Activated CD4-positive, alpha-beta T cell treated with anti-CD3 and anti-CD28 coated beads for 36 hours (primary cell): ENCODE measurements around the gene NR2F1-AS1. TPM values are rescaled to one million over a fixed set of nuclear protein-coding genes. Genes with fewer than 3 reads are reported as not detected.

Experiments used
- ATAC-seq: fragments of 200-7000 bp; cut with Tn5 transposase; one replicate; pipeline ENCODE4 v1.10.0; 2021; ENCODE audit warnings: mild to moderate bottlenecking, moderate library complexity
- CTCF ChIA-PET: fragments of 350-600 bp; sonication (Branson Sonifier 250); formaldehyde crosslinking; loops from one replicate; lab custom pipeline; 2021; ENCODE audit warnings: antibody characterized with exemption; lab: Charles Lee
- POLR2A ChIA-PET: fragments of 350-600 bp; sonication (Branson Sonifier 250); formaldehyde crosslinking; loops from one replicate; lab custom pipeline; 2021; ENCODE audit warnings: antibody characterized with exemption, inconsistent platforms; lab: Charles Lee
- DNase-seq: peaks from one replicate; pipeline ENCODE4 v3.0.0-alpha.2; 2020
- H3K27ac Mint-ChIP-seq: one replicate; pipeline ENCODE4 v1.8.0; 2021; ENCODE audit warnings: mixed read lengths
- H3K27me3 Mint-ChIP-seq: one replicate; pipeline ENCODE4 v1.8.0; 2021; ENCODE audit warnings: mixed read lengths
- H3K36me3 Mint-ChIP-seq: one replicate; pipeline ENCODE4 v1.8.0; 2021; ENCODE audit warnings: low read depth, mixed read lengths
- H3K4me1 Mint-ChIP-seq: one replicate; pipeline ENCODE4 v1.8.0; 2021; ENCODE audit warnings: mixed read lengths
- H3K4me3 Mint-ChIP-seq: one replicate; pipeline ENCODE4 v1.8.0; 2021; ENCODE audit warnings: mild to moderate bottlenecking, moderate library complexity, mixed read lengths
- H3K9me3 Mint-ChIP-seq: one replicate; pipeline ENCODE4 v1.8.0; 2021; ENCODE audit warnings: low read depth, mixed read lengths
- intact Hi-C, 2 experiments: fragments of 100-400 bp; cut with DNase I in 1 of 2; cut with micrococcal nuclease in 1 of 2; formaldehyde crosslinking; loops; one replicate each; pipeline versions ENCODE4 v1.14.2 to v1.15.1; 2022 to 2024; cut with DNase I, micrococcal nuclease
- total RNA-seq, 2 experiments: library from RNA; stranded (reverse); gene quantifications; one replicate each; pipeline ENCODE4 v1.2.3, GENCODE V29; 2021

Gene NR2F1-AS1
- total RNA-seq, 2 experiments from 2014 or later, result not detected

- CTCF ChIA-PET, result interaction anchor here (0.6 to 1.9 kb wide), 4 partner anchors 8 to 190 kb away, joined by 3 to 8 read pairs (median 4); no protein-coding TSS in a partner anchor
- intact Hi-C loops, result no loop called here
- H3K27ac Mint-ChIP-seq, result no peak overlapping the region
- ATAC-seq (no peak), DNase-seq (no peak)
- peaks cover 6% of the 10 kb centered on the region for H3K36me3 Mint-ChIP-seq
- no peak overlapping the region for H3K4me3 Mint-ChIP-seq
- H3K27me3 Mint-ChIP-seq, result peaks cover 67% of the 10 kb centered on the region
- POLR2A ChIA-PET, result interaction anchor here (0.6 kb wide), 1 partner anchor 14 kb away, joined by 3 read pairs; no protein-coding TSS in a partner anchor
- peaks cover 15% of the 10 kb centered on the region for H3K4me1 Mint-ChIP-seq
- H3K9me3 Mint-ChIP-seq, result no peaks in the 10 kb centered on the region
Observed at GRCh38 chr5:93611273-93611975, 30.4 kb upstream of the NR2F1-AS1 start.

- Mint-ChIP-seq H3K4me3 (no peak overlapping the region), H3K27ac (no peak overlapping the region), H3K9me3 (no peaks in the 10 kb centered on the region), H3K27me3 (peaks cover 74% of the 10 kb centered on the region), H3K4me1 (peaks cover 15% of the 10 kb centered on the region), H3K36me3 (peaks cover 6% of the 10 kb centered on the region)
- no peak for DNase-seq
- ChIA-PET CTCF (interaction anchor here (0.6 to 1.9 kb wide), 2 partner anchors 10 to 24 kb away, joined by 4 to 8 read pairs; no protein-coding TSS in a partner anchor), POLR2A (no interaction called here)
- ATAC-seq, result no peak
- intact Hi-C loops, result no loop called here
Observed at GRCh38 chr5:93610581-93611272, 29.7 kb upstream of the NR2F1-AS1 start.

- Mint-ChIP-seq H3K4me3 (no peak overlapping the region), H3K36me3 (peaks cover 6% of the 10 kb centered on the region), H3K4me1 (peaks cover 17% of the 10 kb centered on the region), H3K9me3 (no peaks in the 10 kb centered on the region), H3K27me3 (peaks cover 83% of the 10 kb centered on the region), H3K27ac (no peak overlapping the region)
- DNase-seq, result no peak
- ChIA-PET CTCF (interaction anchor here (1.5 kb wide), 1 partner anchor 191 kb away, joined by 6 read pairs; no protein-coding TSS in a partner anchor), POLR2A (no interaction called here)
- intact Hi-C loops, result loop anchor here (5.0 to 10.0 kb wide), 2 partner anchors 37 to 1245 kb away; no protein-coding TSS in a partner anchor
- ATAC-seq, result no peak
Observed at GRCh38 chr5:93609762-93610161, 28.7 kb upstream of the NR2F1-AS1 start.

GRCh38 chr5:93608855-93609254 is 27.8 kb upstream of the NR2F1-AS1 start:
- intact Hi-C loops, result loop anchor here (5.0 to 10.0 kb wide), 2 partner anchors 37 to 1246 kb away; no protein-coding TSS in a partner anchor
- Mint-ChIP-seq H3K9me3 (no peaks in the 10 kb centered on the region), H3K27me3 (peaks cover 81% of the 10 kb centered on the region), H3K4me3 (no peak overlapping the region), H3K27ac (no peak overlapping the region), H3K36me3 (peaks cover 6% of the 10 kb centered on the region), H3K4me1 (peaks cover 19% of the 10 kb centered on the region)
- ChIA-PET POLR2A (interaction anchor here (0.6 kb wide), 1 partner anchor 13 kb away, joined by 3 read pairs; no protein-coding TSS in a partner anchor), CTCF (interaction anchor here (0.7 to 1.5 kb wide), 3 partner anchors 16 to 192 kb away, joined by 3 to 6 read pairs (median 3); no protein-coding TSS in a partner anchor)
- ATAC-seq (no peak), DNase-seq (no peak)

GRCh38 chr5:93607367-93608258 is 26.6 kb upstream of the NR2F1-AS1 start:
- intact Hi-C loops, result loop anchor here (1.0 to 10.0 kb wide), 5 partner anchors 21 to 1247 kb away; no protein-coding TSS in a partner anchor
- H3K9me3 Mint-ChIP-seq, result no peaks in the 10 kb centered on the region
- ChIA-PET CTCF (interaction anchor here (0.7 to 1.9 kb wide), 12 partner anchors 9 to 1243 kb away, joined by 3 to 12 read pairs (median 4); no protein-coding TSS in a partner anchor), POLR2A (no interaction called here)
- no peak overlapping the region for H3K27ac Mint-ChIP-seq
- ATAC-seq (peak; percentile 81), DNase-seq (peak; percentile 53)
- peaks cover 6% of the 10 kb centered on the region for H3K36me3 Mint-ChIP-seq
- peaks cover 21% of the 10 kb centered on the region for H3K4me1 Mint-ChIP-seq
- H3K27me3 Mint-ChIP-seq, result peaks cover 82% of the 10 kb centered on the region
- H3K4me3 Mint-ChIP-seq, result no peak overlapping the region

GRCh38 chr5:93606382-93606752 is 25.3 kb upstream of the NR2F1-AS1 start:
- ATAC-seq, result no peak
- intact Hi-C loops, result loop anchor here (2.0 to 10.0 kb wide), 4 partner anchors 20 to 1248 kb away; no protein-coding TSS in a partner anchor
- POLR2A ChIA-PET, result interaction anchor here (0.5 kb wide), 1 partner anchor 14 kb away, joined by 4 read pairs; no protein-coding TSS in a partner anchor

GRCh38 chr5:93604644-93605515 is 23.9 kb upstream of the NR2F1-AS1 start:
- peaks cover 16% of the 10 kb centered on the region for H3K4me1 Mint-ChIP-seq
- H3K4me3 Mint-ChIP-seq, result no peak overlapping the region
- no peak overlapping the region for H3K27ac Mint-ChIP-seq
- intact Hi-C loops, result loop anchor here (5.0 to 10.0 kb wide), 2 partner anchors 33 to 1250 kb away; no protein-coding TSS in a partner anchor
- H3K36me3 Mint-ChIP-seq, result peaks cover 2% of the 10 kb centered on the region
- POLR2A ChIA-PET, result no interaction called here
- H3K27me3 Mint-ChIP-seq, result peaks cover 69% of the 10 kb centered on the region
- ATAC-seq (no peak), DNase-seq (no peak)
- no peaks in the 10 kb centered on the region for H3K9me3 Mint-ChIP-seq
- CTCF ChIA-PET, result interaction anchor here (0.6 to 0.8 kb wide), 2 partner anchors 31 to 212 kb away, joined by 3 to 5 read pairs; no protein-coding TSS in a partner anchor

More at GRCh38 chr5:93606382-93606752, 25.3 kb upstream of the NR2F1-AS1 start:
- Mint-ChIP-seq H3K9me3 (no peaks in the 10 kb centered on the region), H3K4me3 (no peak overlapping the region), H3K27me3 (peaks cover 79% of the 10 kb centered on the region), H3K4me1 (peaks cover 16% of the 10 kb centered on the region), H3K27ac (no peak overlapping the region), H3K36me3 (peaks cover 2% of the 10 kb centered on the region)
- CTCF ChIA-PET, result interaction anchor here (0.8 to 1.9 kb wide), 7 partner anchors 8 to 1244 kb away, joined by 3 to 12 read pairs (median 4); no protein-coding TSS in a partner anchor
- no peak for DNase-seq

- Mint-ChIP-seq H3K27me3 (peaks cover 62% of the 10 kb centered on the region), H3K36me3 (peaks cover 2% of the 10 kb centered on the region), H3K4me1 (peaks cover 16% of the 10 kb centered on the region), H3K4me3 (no peak overlapping the region), H3K9me3 (no peaks in the 10 kb centered on the region), H3K27ac (no peak overlapping the region)
- intact Hi-C loops, result loop anchor here in 1 of 2 experiments (2.0 to 10.0 kb wide), 2 partner anchors 17 to 1251 kb away; no protein-coding TSS in a partner anchor
- ATAC-seq (no peak), DNase-seq (no peak)
- ChIA-PET CTCF (interaction anchor here (1.1 kb wide), 1 partner anchor 8 kb away, joined by 3 read pairs; no protein-coding TSS in a partner anchor), POLR2A (no interaction called here)
Observed at GRCh38 chr5:93603793-93604643, 23.0 kb upstream of the NR2F1-AS1 start.
